ENCODE results near the gene AKAP12.

DNA sequence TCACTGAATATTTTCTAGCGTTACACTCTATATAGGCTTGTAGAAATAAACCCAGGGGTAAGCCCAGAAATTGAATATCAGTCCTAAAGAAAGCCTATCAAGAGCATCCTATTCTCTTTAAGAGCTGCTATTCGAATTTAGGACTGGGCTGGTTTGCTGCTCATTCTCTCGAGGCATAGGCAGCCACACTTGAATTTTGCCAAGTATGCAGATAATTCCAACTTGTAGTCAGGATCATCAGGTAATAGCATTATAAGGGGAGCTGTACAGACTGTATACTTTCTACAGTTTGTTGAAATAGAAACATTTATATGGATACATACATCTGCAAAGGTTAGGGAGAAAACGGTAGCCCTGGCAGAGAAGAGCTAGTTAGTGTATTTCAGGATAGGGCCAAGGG, 153.6 kb downstream of the AKAP12 start:
- TF ChIP-seq, protein P1, sequence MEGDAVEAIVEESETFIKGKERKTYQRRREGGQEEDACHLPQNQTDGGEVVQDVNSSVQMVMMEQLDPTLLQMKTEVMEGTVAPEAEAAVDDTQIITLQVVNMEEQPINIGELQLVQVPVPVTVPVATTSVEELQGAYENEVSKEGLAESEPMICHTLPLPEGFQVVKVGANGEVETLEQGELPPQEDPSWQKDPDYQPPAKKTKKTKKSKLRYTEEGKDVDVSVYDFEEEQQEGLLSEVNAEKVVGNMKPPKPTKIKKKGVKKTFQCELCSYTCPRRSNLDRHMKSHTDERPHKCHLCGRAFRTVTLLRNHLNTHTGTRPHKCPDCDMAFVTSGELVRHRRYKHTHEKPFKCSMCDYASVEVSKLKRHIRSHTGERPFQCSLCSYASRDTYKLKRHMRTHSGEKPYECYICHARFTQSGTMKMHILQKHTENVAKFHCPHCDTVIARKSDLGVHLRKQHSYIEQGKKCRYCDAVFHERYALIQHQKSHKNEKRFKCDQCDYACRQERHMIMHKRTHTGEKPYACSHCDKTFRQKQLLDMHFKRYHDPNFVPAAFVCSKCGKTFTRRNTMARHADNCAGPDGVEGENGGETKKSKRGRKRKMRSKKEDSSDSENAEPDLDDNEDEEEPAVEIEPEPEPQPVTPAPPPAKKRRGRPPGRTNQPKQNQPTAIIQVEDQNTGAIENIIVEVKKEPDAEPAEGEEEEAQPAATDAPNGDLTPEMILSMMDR (IDR thresholded peaks at IDR 0.05; ENCODE audit: low read length) = no peak
- no peak for TF ChIP-seq EZH2 (IDR thresholded peaks at IDR 0.05; ENCODE audit: borderline replicate concordance, low read length)

All from OCI-LY1 (cell line).